Ishikawa (cell line): ENCODE data around the gene FADS2.

Experiments used
- CEBPB ChIP-seq: IDR thresholded peaks from 2 replicates; pipeline ENCODE4 v1.6.1; 2012
- CREB1 ChIP-seq: IDR thresholded peaks from 2 replicates; pipeline ENCODE4 v1.6.1; 2012; ENCODE audit warnings: low read depth
- EGR1 ChIP-seq: IDR thresholded peaks from 2 replicates; pipeline ENCODE4 v1.6.1; 2012
- EP300 ChIP-seq: IDR thresholded peaks from 2 replicates; pipeline ENCODE4 v1.6.1; 2012; ENCODE audit warnings: borderline replicate concordance
- FOXM1 ChIP-seq: IDR thresholded peaks from 2 replicates; pipeline ENCODE4 v1.6.1; 2012; ENCODE audit warnings: low read depth, borderline replicate concordance
- MAX ChIP-seq: IDR thresholded peaks from 2 replicates; pipeline ENCODE4 v1.6.1; 2012
- NFIC ChIP-seq: IDR thresholded peaks from 2 replicates; pipeline ENCODE4 v1.6.1; 2012
- RAD21 ChIP-seq: IDR thresholded peaks from 2 replicates; pipeline ENCODE4 v1.6.1; 2012; ENCODE audit warnings: low read depth
- REST ChIP-seq: IDR thresholded peaks from 2 replicates; pipeline ENCODE4 v1.6.1; 2012; ENCODE audit warnings: low read depth, mild to moderate bottlenecking
- TAF1 ChIP-seq: IDR thresholded peaks from 2 replicates; pipeline ENCODE4 v1.6.1; 2012; ENCODE audit warnings: low read depth, mild to moderate bottlenecking
- TCF12 ChIP-seq: IDR thresholded peaks from 2 replicates; pipeline ENCODE4 v1.6.1; 2012; ENCODE audit warnings: low read depth
- TEAD4 ChIP-seq: IDR thresholded peaks from 2 replicates; pipeline ENCODE4 v1.6.1; 2012
- USF1 ChIP-seq: IDR thresholded peaks from 2 replicates; pipeline ENCODE4 v1.6.1; 2012
- YY1 ChIP-seq: IDR thresholded peaks from 2 replicates; pipeline ENCODE4 v1.6.1; 2012; ENCODE audit warnings: low read depth
- ZBTB7A ChIP-seq: IDR thresholded peaks from 2 replicates; pipeline ENCODE4 v1.6.1; 2012; ENCODE audit warnings: low read depth

The FADS2 gene

GRCh38 chr11:61871158-61871597, 43.1 kb downstream of the FADS2 start:
- TF ChIP-seq USF1 (no peak), RAD21 (peak; percentile 95), REST (no peak), MAX (peak; percentile 45; the same call in 1 of the 2 replicates), YY1 (no peak), TEAD4 (no peak), EGR1 (no peak), FOXM1 (no peak), ZBTB7A (no peak), NFIC (0 out of 2 replicates have a peak, but pooled peaks have one; percentile 25), CREB1 (no peak), TAF1 (no peak), EP300 (no peak), CEBPB (no peak), TCF12 (no peak)

- TF ChIP-seq TCF12 (no peak), MAX (no peak), RAD21 (no peak), REST (no peak), CEBPB (no peak), ZBTB7A (no peak), USF1 (no peak), CREB1 (no peak), YY1 (no peak), TEAD4 (no peak)
Observed at GRCh38 chr11:61872935-61873565, 45.0 kb downstream of the FADS2 start.

- no peak for TF ChIP-seq YY1
- no peak for TF ChIP-seq EP300
- TF ChIP-seq ZBTB7A = no peak
- TF ChIP-seq FOXM1 = no peak
- 0 out of 2 replicates have a peak, but pooled peaks have one; percentile 6 for TF ChIP-seq NFIC
- no peak for TF ChIP-seq CEBPB
Observed at GRCh38 chr11:61873588-61874376, 45.7 kb downstream of the FADS2 start.

GRCh38 chr11:61874377-61874809, 46.3 kb downstream of the FADS2 start:
- TF ChIP-seq TAF1 = no peak
- no peak for TF ChIP-seq YY1
- TF ChIP-seq EP300 = no peak
- TF ChIP-seq TEAD4 = no peak
- TF ChIP-seq NFIC = no peak
- TF ChIP-seq ZBTB7A = no peak
- no peak for TF ChIP-seq TCF12
- TF ChIP-seq MAX = no peak
- TF ChIP-seq USF1 = no peak
- no peak for TF ChIP-seq EGR1
- no peak for TF ChIP-seq RAD21
- TF ChIP-seq REST = no peak
- TF ChIP-seq CREB1 = no peak
- no peak for TF ChIP-seq CEBPB
- TF ChIP-seq FOXM1 = no peak
